ENCODE measurements around the gene MSL3.

MSL3 gene

GRCh38 chrX:11792461-11793421 lies 34.7 kb downstream of the MSL3 start:
- no peak overlapping the region for H3K27ac ChIP-seq
- TF ChIP-seq, protein P1, sequence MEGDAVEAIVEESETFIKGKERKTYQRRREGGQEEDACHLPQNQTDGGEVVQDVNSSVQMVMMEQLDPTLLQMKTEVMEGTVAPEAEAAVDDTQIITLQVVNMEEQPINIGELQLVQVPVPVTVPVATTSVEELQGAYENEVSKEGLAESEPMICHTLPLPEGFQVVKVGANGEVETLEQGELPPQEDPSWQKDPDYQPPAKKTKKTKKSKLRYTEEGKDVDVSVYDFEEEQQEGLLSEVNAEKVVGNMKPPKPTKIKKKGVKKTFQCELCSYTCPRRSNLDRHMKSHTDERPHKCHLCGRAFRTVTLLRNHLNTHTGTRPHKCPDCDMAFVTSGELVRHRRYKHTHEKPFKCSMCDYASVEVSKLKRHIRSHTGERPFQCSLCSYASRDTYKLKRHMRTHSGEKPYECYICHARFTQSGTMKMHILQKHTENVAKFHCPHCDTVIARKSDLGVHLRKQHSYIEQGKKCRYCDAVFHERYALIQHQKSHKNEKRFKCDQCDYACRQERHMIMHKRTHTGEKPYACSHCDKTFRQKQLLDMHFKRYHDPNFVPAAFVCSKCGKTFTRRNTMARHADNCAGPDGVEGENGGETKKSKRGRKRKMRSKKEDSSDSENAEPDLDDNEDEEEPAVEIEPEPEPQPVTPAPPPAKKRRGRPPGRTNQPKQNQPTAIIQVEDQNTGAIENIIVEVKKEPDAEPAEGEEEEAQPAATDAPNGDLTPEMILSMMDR (conservative IDR thresholded peaks at IDR 0.05; ENCODE audit: low read depth): no peak
- DNase-seq (ENCODE audit: low spot score): no peak
- ChIA-PET POLR2A (ENCODE audit: low non-redundant PET) (no interaction called here), CTCF (no interaction called here)

- ChIA-PET CTCF (no interaction called here), POLR2A (ENCODE audit: low non-redundant PET) (no interaction called here)
- DNase-seq (ENCODE audit: low spot score): no peak
- no peak overlapping the region for H3K27ac ChIP-seq
- TF ChIP-seq, protein P1 (conservative IDR thresholded peaks at IDR 0.05; ENCODE audit: low read depth): no peak
These were observed 35.7 kb downstream of the MSL3 start for GRCh38 chrX:11793734-11794133.

DNA sequence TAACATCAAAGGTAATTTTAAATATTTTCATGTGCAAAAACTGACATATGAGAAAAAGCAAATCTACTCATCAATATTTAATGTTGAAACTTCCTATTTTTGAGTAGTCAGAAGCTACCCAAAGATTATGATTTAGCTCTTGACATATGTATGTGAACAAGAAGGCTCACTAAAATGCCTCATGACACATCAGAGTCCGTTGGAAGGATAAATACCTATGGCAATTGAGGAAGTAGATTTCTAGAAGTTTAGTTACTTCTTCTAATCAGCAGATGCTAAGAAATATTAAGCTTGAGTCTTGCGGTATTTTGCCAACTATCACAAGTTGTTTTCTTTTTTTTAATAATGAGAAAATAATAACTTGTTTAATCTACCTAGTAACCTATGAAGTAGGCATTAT lies 55.3 kb downstream of the MSL3 start:
- CTCF ChIA-PET: no interaction called here
- TF ChIP-seq, protein P1 (conservative IDR thresholded peaks at IDR 0.05; ENCODE audit: low read depth): no peak
- no peak overlapping the region for H3K27ac ChIP-seq
- POLR2A ChIA-PET (ENCODE audit: low non-redundant PET): no interaction called here
- no peak for DNase-seq (ENCODE audit: low spot score)
